Fibroblast of the aortic adventitia (primary cell): Measurements from ENCODE around the gene CFLAR. TPM values are rescaled to one million over a fixed set of nuclear protein-coding genes. Genes with fewer than 3 reads are reported as not detected.
A peak's percentile ranks its signal among the peaks of the same experiment; 100 is the strongest.
"Not testable (repeated sequence)": the region's sequence is repeated elsewhere in the genome, so short reads cannot be mapped to it uniquely, and the experiment has no call there.

Experiments
- DNase-seq: peaks from one replicate; pipeline ENCODE4 v3.0.0-alpha.2; 2010; ENCODE audit warnings: low read depth
- H3K4me3 ChIP-seq: 2 replicates; pipeline ENCODE4 v1.5.1; 2011; ENCODE audit warnings: low read depth, mild to moderate bottlenecking, control low read depth, low read length, moderate library complexity
- CTCF ChIP-seq: IDR thresholded peaks from 2 replicates; pipeline ENCODE4 v1.5.1; 2011; ENCODE audit warnings: mild to moderate bottlenecking, low read length, control low read depth, inconsistent platforms; ENCODE audit not compliant: insufficient read depth
- total RNA-seq: library from RNA; depleted of rRNA; stranded (reverse); fragments of >200 nt; gene quantifications from 2 replicates; pipeline ENCODE4 v1.2.3, GENCODE V29; 2012; ENCODE audit warnings: low replicate concordance

The CFLAR gene
- total RNA-seq, 1 donor = 71.5 TPM

- peak; percentile 92 for DNase-seq
- no peak overlapping the region for H3K4me3 ChIP-seq
- no peak for TF ChIP-seq CTCF
Measured at GRCh38 chr2:201149064-201149820, 33.3 kb downstream of the CFLAR start.

GRCh38 chr2:201149821-201150165, 33.8 kb downstream of the CFLAR start:
- peak; percentile 47 for DNase-seq
- not testable (repeated sequence) for H3K4me3 ChIP-seq

- TF ChIP-seq CTCF = no peak
- no peak overlapping the region for H3K4me3 ChIP-seq
- DNase-seq = no peak
Measured at GRCh38 chr2:201150454-201151020, 34.6 kb downstream of the CFLAR start.

- no peak overlapping the region for H3K4me3 ChIP-seq
- TF ChIP-seq CTCF = no peak
- DNase-seq = peak; percentile 80
Measured at GRCh38 chr2:201151127-201151981, 35.4 kb downstream of the CFLAR start.

GRCh38 chr2:201152517-201152916, 36.6 kb downstream of the CFLAR start:
- TF ChIP-seq CTCF = no peak
- DNase-seq = no peak
- no peak overlapping the region for H3K4me3 ChIP-seq

- no peak overlapping the region for H3K4me3 ChIP-seq
- TF ChIP-seq CTCF = no peak
- DNase-seq = no peak
Measured at GRCh38 chr2:201152999-201153815, 37.2 kb downstream of the CFLAR start.
